Mesodermal cell (in vitro differentiated cells): ENCODE measurements around the gene PCNX3.
"Not testable (repeated sequence)": the region's sequence is repeated elsewhere in the genome, so short reads cannot be mapped to it uniquely, and the experiment has no call there.

Experiments used
- H3K27ac ChIP-seq: 2 replicates; pipeline ENCODE4 v1.7.0; 2013; ENCODE audit warnings: mild to moderate bottlenecking, low read depth, low read length, moderate library complexity; ENCODE audit not compliant: severe bottlenecking
- H3K36me3 ChIP-seq: 2 replicates; pipeline ENCODE4 v1.7.1; 2013; ENCODE audit warnings: mild to moderate bottlenecking, low read length, moderate library complexity; ENCODE audit not compliant: control insufficient read depth, insufficient read depth
- H3K4me1 ChIP-seq: one replicate; pipeline ENCODE4 v1.7.1; 2013; ENCODE audit warnings: mild to moderate bottlenecking, low read length; ENCODE audit not compliant: insufficient read depth, control insufficient read depth, poor library complexity, severe bottlenecking
- H3K4me3 ChIP-seq: 2 replicates; pipeline ENCODE4 v1.7.0; 2013; ENCODE audit warnings: low read length, control low read depth, mild to moderate bottlenecking; ENCODE audit not compliant: insufficient read depth, poor library complexity, severe bottlenecking; ENCODE audit errors: extremely low read depth
- H3K9me3 ChIP-seq: 2 replicates; pipeline ENCODE4 v1.7.1; 2013; ENCODE audit warnings: mild to moderate bottlenecking, low read length, moderate library complexity; ENCODE audit not compliant: control insufficient read depth
- WGBS, 2 experiments: methylation state at CpG; one replicate each; pipeline ENCODE4 v1.1.5; 2013; ENCODE audit warnings: missing lambda C conversion rate in 2 of 2; ENCODE audit not compliant: insufficient coverage in 2 of 2; 5-methylcytosine and 5-hydroxymethylcytosine counted together

Gene PCNX3

GRCh38 chr11:65660908-65661307 is 45.3 kb downstream of the PCNX3 start:
- H3K36me3 ChIP-seq: peaks cover 58% of the 10 kb centered on the region
- peaks cover 17% of the 10 kb centered on the region for H3K4me1 ChIP-seq
- H3K4me3 ChIP-seq, H3K27ac ChIP-seq, H3K9me3 ChIP-seq: not testable (repeated sequence)
- WGBS, 2 experiments: 92 to 97% methylated on average over 7 to 8 of the region's 9 CpGs

- Histone ChIP-seq H3K4me1 (peaks cover 17% of the 10 kb centered on the region), H3K36me3 (peaks cover 55% of the 10 kb centered on the region), H3K27ac (peak overlapping the region; percentile 95), H3K9me3 (no peaks in the 10 kb centered on the region), H3K4me3 (peak overlapping the region; percentile 78)
- WGBS, 2 experiments: 79 to 93% methylated on average over 13 to 19 of the region's 25 CpGs
Observed at GRCh38 chr11:65661599-65662246, 46.1 kb downstream of the PCNX3 start.

GRCh38 chr11:65662247-65662798 is 46.7 kb downstream of the PCNX3 start:
- Histone ChIP-seq H3K36me3 (peaks cover 49% of the 10 kb centered on the region), H3K4me1 (peaks cover 17% of the 10 kb centered on the region), H3K27ac (peak overlapping the region; percentile 95), H3K4me3 (peak overlapping the region; percentile 78), H3K9me3 (no peaks in the 10 kb centered on the region)
- WGBS, 2 experiments: 0 to 1% methylated on average over 15 to 22 of the region's 29 CpGs

- Histone ChIP-seq H3K36me3 (peaks cover 42% of the 10 kb centered on the region), H3K9me3 (no peaks in the 10 kb centered on the region), H3K4me1 (peaks cover 17% of the 10 kb centered on the region), H3K4me3 (peak within 1 kb of the TSS; percentile 78), H3K27ac (peak within 1 kb of the TSS; percentile 95)
- 0 to 1% methylated on average over 63 to 81 of the region's 91 CpGs for WGBS, 2 experiments
Observed at GRCh38 chr11:65662799-65663638, 47.4 kb downstream of the PCNX3 start, which contains the start of gene RELA. Gene RELA, minus strand, starts transcription at chr11:65662916. Its CDS starts 84 bp downstream, at chr11:65662832.

GRCh38 chr11:65663639-65664200 is 48.1 kb downstream of the PCNX3 start:
- H3K9me3 ChIP-seq: no peaks in the 10 kb centered on the region
- peak overlapping the region; percentile 95 for H3K27ac ChIP-seq
- 2 to 6% methylated on average over 6 to 10 of the region's 15 CpGs for WGBS, 2 experiments
- peaks cover 35% of the 10 kb centered on the region for H3K36me3 ChIP-seq
- peaks cover 17% of the 10 kb centered on the region for H3K4me1 ChIP-seq
- H3K4me3 ChIP-seq: peak overlapping the region; percentile 78

- no peaks in the 10 kb centered on the region for H3K9me3 ChIP-seq
- no peaks in the 10 kb centered on the region for H3K36me3 ChIP-seq
- no peak overlapping the region for H3K4me3 ChIP-seq
- no peak overlapping the region for H3K27ac ChIP-seq
- H3K4me1 ChIP-seq: no peaks in the 10 kb centered on the region
Observed at GRCh38 chr11:65672180-65672860, 56.7 kb downstream of the PCNX3 start.

- H3K27ac ChIP-seq: no peak overlapping the region
- WGBS, 2 experiments: no CpG with 5 or more reads among the region's 2 CpGs
- H3K9me3 ChIP-seq: no peaks in the 10 kb centered on the region
- no peaks in the 10 kb centered on the region for H3K36me3 ChIP-seq
- no peaks in the 10 kb centered on the region for H3K4me1 ChIP-seq
- no peak overlapping the region for H3K4me3 ChIP-seq
Observed at GRCh38 chr11:65672982-65673381, 57.4 kb downstream of the PCNX3 start.

- Histone ChIP-seq H3K27ac (no peak overlapping the region), H3K36me3 (no peaks in the 10 kb centered on the region), H3K9me3 (no peaks in the 10 kb centered on the region), H3K4me1 (no peaks in the 10 kb centered on the region), H3K4me3 (no peak overlapping the region)
- WGBS, 2 experiments: 82 to 93% methylated on average over 3 to 4 of the region's 5 CpGs
Observed at GRCh38 chr11:65680192-65680743, 64.7 kb downstream of the PCNX3 start.

- H3K36me3 ChIP-seq, H3K27ac ChIP-seq, H3K4me3 ChIP-seq, H3K4me1 ChIP-seq, H3K9me3 ChIP-seq: not testable (repeated sequence)
- 75 to 83% methylated on average over 1 to 3 of the region's 6 CpGs for WGBS, 2 experiments
Observed at GRCh38 chr11:65683480-65683879, 67.9 kb downstream of the PCNX3 start.

GRCh38 chr11:65685981-65686380 is 70.4 kb downstream of the PCNX3 start:
- Histone ChIP-seq H3K4me3 (no peak overlapping the region), H3K4me1 (no peaks in the 10 kb centered on the region), H3K9me3 (no peaks in the 10 kb centered on the region), H3K36me3 (no peaks in the 10 kb centered on the region), H3K27ac (no peak overlapping the region)
- WGBS, 2 experiments: 67 to 90% methylated on average over 1 to 5 of the region's 8 CpGs
